Neuronal stem cell (in vitro differentiated cells): ENCODE data around the gene ETFB.
"Not testable (repeated sequence)": the region's sequence is repeated elsewhere in the genome, so short reads cannot be mapped to it uniquely, and the experiment has no call there.

Source experiments
- DNase-seq: peaks from one replicate; pipeline ENCODE4 v3.0.0-alpha.2; 2013; ENCODE audit warnings: low spot score
- H2AFZ ChIP-seq: one replicate; pipeline ENCODE4 v1.6.1; 2013; ENCODE audit warnings: mild to moderate bottlenecking, low read length, inconsistent platforms
- H2AK5ac ChIP-seq: 2 replicates; pipeline ENCODE4 v1.6.1; 2013; ENCODE audit warnings: low read depth, mild to moderate bottlenecking, inconsistent platforms, low read length, moderate library complexity, mixed read lengths
- H2BK120ac ChIP-seq: 2 replicates; pipeline ENCODE4 v1.6.1; 2013; ENCODE audit warnings: low read depth, mild to moderate bottlenecking, inconsistent platforms, low read length, moderate library complexity, mixed read lengths
- H2BK12ac ChIP-seq: one replicate; pipeline ENCODE4 v1.6.1; 2013; ENCODE audit warnings: low read length, inconsistent platforms
- H2BK15ac ChIP-seq: 2 replicates; pipeline ENCODE4 v1.6.1; 2013; ENCODE audit warnings: mild to moderate bottlenecking, low read length, inconsistent platforms, mixed read lengths
- H2BK5ac ChIP-seq: one replicate; pipeline ENCODE4 v1.6.1; 2013; ENCODE audit warnings: inconsistent platforms, mild to moderate bottlenecking, low read length, moderate library complexity
- H3K14ac ChIP-seq: one replicate; pipeline ENCODE4 v1.6.1; 2013; ENCODE audit warnings: low read length, inconsistent platforms
- H3K18ac ChIP-seq: 2 replicates; pipeline ENCODE4 v1.6.1; 2013; ENCODE audit warnings: low read length, inconsistent platforms
- H3K23ac ChIP-seq: 2 replicates; pipeline ENCODE4 v1.6.1; 2013; ENCODE audit warnings: low read depth, mild to moderate bottlenecking, mixed read lengths, low read length, inconsistent platforms; ENCODE audit not compliant: poor library complexity
- H3K27ac ChIP-seq: replicated peaks from 3 replicates; pipeline ENCODE4 v1.5.1; 2013; ENCODE audit warnings: low read length, inconsistent platforms
- H3K27me3 ChIP-seq, 3 experiments: 2 replicates each; pipeline ENCODE4 v1.6.1; 2013; ENCODE audit warnings: low read length in 3 of 3, mild to moderate bottlenecking in 2 of 3, inconsistent platforms in 1 of 3, low read depth in 1 of 3, mixed read lengths in 1 of 3, moderate library complexity in 1 of 3; ENCODE audit not compliant: control insufficient read depth in 3 of 3, insufficient read depth in 3 of 3
- H3K36me3 ChIP-seq, 2 donors: replicated peaks in 1 of 2; 2 replicates each; pipeline ENCODE4 v1.6.1; 2013; ENCODE audit warnings: low read length in 2 of 2; ENCODE audit not compliant: control insufficient read depth in 2 of 2, insufficient read depth in 2 of 2
- H3K4ac ChIP-seq: 2 replicates; pipeline ENCODE4 v1.6.1; 2013; ENCODE audit warnings: inconsistent platforms, mild to moderate bottlenecking, low read length, moderate library complexity
- H3K4me1 ChIP-seq, 2 donors: 1 replicate in 1 of 2; 2 replicates in 1 of 2; pipeline ENCODE4 v1.6.1; 2013; ENCODE audit warnings: low read length in 2 of 2, low read depth in 1 of 2; ENCODE audit not compliant: control insufficient read depth in 2 of 2, insufficient read depth in 1 of 2
- H3K4me2 ChIP-seq: one replicate; pipeline ENCODE4 v1.6.1; 2013; ENCODE audit warnings: mild to moderate bottlenecking, low read length, inconsistent platforms; ENCODE audit not compliant: insufficient read depth, poor library complexity, severe bottlenecking
- H3K4me3 ChIP-seq, 2 donors: 2 replicates each; pipeline ENCODE4 v1.5.1; 2013; ENCODE audit warnings: low read length in 2 of 2, mild to moderate bottlenecking in 2 of 2, inconsistent platforms in 1 of 2, moderate library complexity in 1 of 2
- H3K79me1 ChIP-seq: one replicate; pipeline ENCODE4 v1.6.1; 2013; ENCODE audit warnings: low read depth, mild to moderate bottlenecking, inconsistent platforms, low read length, moderate library complexity
- H3K9ac ChIP-seq: one replicate; pipeline ENCODE4 v1.6.1; 2013; ENCODE audit warnings: mild to moderate bottlenecking, low read depth, low read length, inconsistent platforms; ENCODE audit not compliant: poor library complexity
- H3K9me3 ChIP-seq, 2 donors: replicated peaks in 1 of 2; 2 replicates each; pipeline versions ENCODE3 to v1.6.1; 2013; ENCODE audit warnings: low read length in 2 of 2, mild to moderate bottlenecking in 2 of 2, inconsistent platforms in 1 of 2, low read depth in 1 of 2, mixed read lengths in 1 of 2, moderate library complexity in 1 of 2; ENCODE audit not compliant: control insufficient read depth in 2 of 2, insufficient read depth in 1 of 2
- H4K8ac ChIP-seq: one replicate; pipeline ENCODE4 v1.6.1; 2013; ENCODE audit warnings: low read depth, mild to moderate bottlenecking, inconsistent platforms, low read length, moderate library complexity
- H4K91ac ChIP-seq: one replicate; pipeline ENCODE4 v1.6.1; 2013; ENCODE audit warnings: low read length, low read depth, mild to moderate bottlenecking, inconsistent platforms; ENCODE audit not compliant: poor library complexity
- WGBS, 2 donors: extraction: QIAGEN DNeasy Blood & Tissue Kit; methylation state at CpG; one replicate each; pipeline ENCODE4 v1.1.7; 2013; ENCODE audit warnings: missing lambda C conversion rate in 2 of 2, mixed read lengths in 1 of 2; ENCODE audit not compliant: insufficient read length in 2 of 2, insufficient replicate concordance in 1 of 2; ENCODE audit errors: extremely low coverage in 2 of 2; 5-methylcytosine and 5-hydroxymethylcytosine counted together

ETFB gene

DNA sequence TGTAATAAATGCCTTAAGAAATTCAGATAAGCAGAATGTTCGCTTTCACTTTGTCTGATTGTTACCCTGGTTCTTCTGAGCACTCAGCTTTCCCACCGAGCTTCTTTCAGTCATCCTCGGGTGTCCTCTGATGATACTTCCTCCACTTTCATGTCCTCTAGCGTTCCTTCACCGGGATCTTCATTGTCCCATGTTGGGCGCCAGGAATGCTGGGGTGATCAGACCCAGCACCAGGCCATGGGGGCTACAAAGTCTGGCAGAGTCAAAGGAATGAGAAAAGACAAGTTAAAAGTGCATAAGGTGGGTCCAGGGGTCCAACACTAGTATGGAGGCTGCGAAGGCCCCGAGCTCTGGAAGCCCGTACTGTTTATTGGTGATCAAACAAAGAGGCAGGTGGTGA lies 35.9 kb upstream of the ETFB start:
- H2BK12ac ChIP-seq: no peak overlapping the region
- no peak overlapping the region for H2BK120ac ChIP-seq
- no peak overlapping the region for H3K4me2 ChIP-seq
- H3K27ac ChIP-seq: no peak overlapping the region
- DNase-seq: no peak
- no peak overlapping the region for H2AFZ ChIP-seq
- H3K27me3 ChIP-seq: no peaks in the 10 kb centered on the region
- no peak overlapping the region for H2BK5ac ChIP-seq
- peaks cover 10 to 40% of the 10 kb centered on the region in 2 donors for H3K9me3 ChIP-seq
- H3K79me1 ChIP-seq: no peaks in the 10 kb centered on the region
- H3K14ac ChIP-seq: no peak overlapping the region
- no peak overlapping the region for H3K23ac ChIP-seq
- H3K4me1 ChIP-seq: no peaks in the 10 kb centered on the region
- H3K4ac ChIP-seq: no peak overlapping the region
- peaks cover 5 to 25% of the 10 kb centered on the region in 2 donors for H3K36me3 ChIP-seq
- no peak overlapping the region for H3K18ac ChIP-seq
- no peak overlapping the region for H4K91ac ChIP-seq
- H2AK5ac ChIP-seq: no peak overlapping the region
- H4K8ac ChIP-seq: no peak overlapping the region
- H3K4me3 ChIP-seq: no peak overlapping the region
- no peak overlapping the region for H3K9ac ChIP-seq
- no peak overlapping the region for H2BK15ac ChIP-seq
- WGBS, 2 donors: no CpG with 5 or more reads among the region's 9 CpGs

DNA sequence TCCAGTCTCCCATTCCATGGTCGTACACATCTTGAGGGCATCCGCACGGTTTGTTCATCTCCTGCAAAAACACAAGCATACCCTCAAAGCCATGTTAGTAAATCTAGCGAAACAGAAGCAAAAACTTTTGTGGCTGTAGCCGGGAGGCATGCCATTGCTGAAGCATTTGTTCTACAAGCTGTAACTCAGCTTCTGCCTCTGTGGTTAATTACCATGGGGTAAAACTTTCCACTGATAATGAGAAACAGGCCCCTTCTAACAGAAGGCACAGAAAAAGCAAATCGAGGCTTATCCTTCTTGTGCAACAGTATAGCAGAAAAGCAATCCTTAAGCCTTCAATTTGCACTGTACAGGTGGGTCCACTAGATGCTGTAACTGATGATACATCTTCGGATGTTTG lies 33.7 kb upstream of the ETFB start:
- peaks cover 6 to 30% of the 10 kb centered on the region in 2 donors for H3K9me3 ChIP-seq
- not testable (repeated sequence) for H4K8ac ChIP-seq, H3K79me1 ChIP-seq, H3K27ac ChIP-seq, H3K18ac ChIP-seq, H2BK5ac ChIP-seq, H2BK15ac ChIP-seq, H2AK5ac ChIP-seq, H2BK120ac ChIP-seq, H3K4ac ChIP-seq, H3K4me1 ChIP-seq, H2BK12ac ChIP-seq, H3K4me3 ChIP-seq, H3K27me3 ChIP-seq, H3K4me2 ChIP-seq, DNase-seq, H3K9ac ChIP-seq, H3K14ac ChIP-seq, H3K23ac ChIP-seq, H2AFZ ChIP-seq, H4K91ac ChIP-seq
- peaks cover 5 to 25% of the 10 kb centered on the region in 2 donors for H3K36me3 ChIP-seq
- WGBS, 2 donors: no CpG with 5 or more reads among the region's 7 CpGs

DNA sequence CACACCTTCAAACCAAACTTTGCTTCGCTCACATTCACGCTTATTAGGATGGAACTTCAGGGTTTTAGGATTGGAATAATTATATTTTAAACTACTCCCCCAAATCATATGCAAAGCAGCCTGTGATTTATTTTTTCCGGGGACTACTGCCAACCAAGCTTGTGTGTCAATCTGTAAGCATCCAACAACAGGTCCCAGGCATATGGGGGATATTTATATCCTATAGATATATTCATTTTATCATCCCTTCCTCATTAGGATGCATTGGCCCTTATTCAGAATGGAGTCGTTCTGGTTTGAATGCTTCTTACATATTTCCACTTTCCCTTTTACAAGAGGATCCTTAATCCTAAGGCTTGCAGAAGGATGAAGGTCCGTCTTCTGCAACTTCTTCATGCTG lies 33.0 kb upstream of the ETFB start:
- Histone ChIP-seq H2AK5ac (no peak overlapping the region), H3K23ac (no peak overlapping the region), H3K27me3 (no peaks in the 10 kb centered on the region), H2BK120ac (no peak overlapping the region), H3K18ac (no peak overlapping the region), H3K9me3 (peaks cover 6 to 26% of the 10 kb centered on the region in 2 donors), H2BK12ac (no peak overlapping the region), H3K4me2 (no peak overlapping the region), H3K4me1 (peaks cover 0 to 6% of the 10 kb centered on the region in 2 donors), H3K9ac (no peak overlapping the region), H3K27ac (no peak overlapping the region), H2AFZ (no peak overlapping the region), H4K8ac (no peak overlapping the region), H2BK15ac (no peak overlapping the region), H4K91ac (no peak overlapping the region), H3K4me3 (no peak overlapping the region), H2BK5ac (no peak overlapping the region), H3K4ac (no peak overlapping the region), H3K14ac (no peak overlapping the region), H3K36me3 (peaks cover 5 to 25% of the 10 kb centered on the region in 2 donors), H3K79me1 (no peaks in the 10 kb centered on the region)
- no CpG with 5 or more reads among the region's 5 CpGs for WGBS, 2 donors
- DNase-seq: no peak

DNA sequence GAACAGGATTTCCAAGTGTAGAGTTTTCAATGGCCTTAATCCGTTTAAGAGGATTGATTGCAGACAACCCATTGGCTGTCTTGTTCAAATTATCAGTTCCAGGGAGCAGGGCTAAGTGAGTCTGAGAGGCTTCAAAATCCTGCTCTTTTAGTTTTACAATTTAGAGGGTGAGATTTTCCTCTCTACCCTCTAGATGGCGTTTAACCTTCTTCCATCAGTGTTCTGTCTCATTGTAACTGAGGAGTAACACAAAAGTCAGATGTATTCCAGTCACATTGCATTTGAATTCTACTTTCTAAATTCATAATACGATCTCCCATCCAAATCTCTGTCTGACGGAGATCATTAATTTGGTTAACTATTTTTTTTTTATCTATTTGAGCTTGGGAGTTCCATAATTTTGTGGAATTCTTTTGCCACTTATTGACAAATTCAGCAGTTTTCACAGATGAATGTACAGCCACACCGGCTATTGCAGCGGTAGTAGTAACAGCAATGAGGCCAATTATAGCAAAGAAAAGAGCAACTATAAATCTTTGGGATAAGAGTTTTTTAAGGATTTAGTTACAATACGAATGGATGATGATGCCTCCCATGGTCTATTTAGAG lies 32.0 kb upstream of the ETFB start:
- H3K9me3 ChIP-seq: peaks cover 0 to 18% of the 10 kb centered on the region in 2 donors
- H2BK15ac ChIP-seq: no peak overlapping the region
- H3K9ac ChIP-seq: no peak overlapping the region
- H3K27me3 ChIP-seq: no peaks in the 10 kb centered on the region
- H3K4me3 ChIP-seq: no peak overlapping the region
- no peak overlapping the region for H2AFZ ChIP-seq
- no peaks in the 10 kb centered on the region for H3K79me1 ChIP-seq
- no peak overlapping the region for H3K18ac ChIP-seq
- H4K91ac ChIP-seq: no peak overlapping the region
- H3K23ac ChIP-seq: no peak overlapping the region
- no peak overlapping the region for H3K27ac ChIP-seq
- H3K4ac ChIP-seq: no peak overlapping the region
- H3K4me1 ChIP-seq: peaks cover 0 to 8% of the 10 kb centered on the region in 2 donors
- no peak overlapping the region for H4K8ac ChIP-seq
- WGBS, 2 donors: no CpG with 5 or more reads among the region's 7 CpGs
- no peak for DNase-seq
- H2BK12ac ChIP-seq: no peak overlapping the region
- H2BK120ac ChIP-seq: no peak overlapping the region
- no peak overlapping the region for H2AK5ac ChIP-seq
- peaks cover 0 to 17% of the 10 kb centered on the region in 2 donors for H3K36me3 ChIP-seq
- no peak overlapping the region for H3K14ac ChIP-seq
- H2BK5ac ChIP-seq: no peak overlapping the region
- H3K4me2 ChIP-seq: no peak overlapping the region
